ENCODE results near the gene WBP2.

DNA sequence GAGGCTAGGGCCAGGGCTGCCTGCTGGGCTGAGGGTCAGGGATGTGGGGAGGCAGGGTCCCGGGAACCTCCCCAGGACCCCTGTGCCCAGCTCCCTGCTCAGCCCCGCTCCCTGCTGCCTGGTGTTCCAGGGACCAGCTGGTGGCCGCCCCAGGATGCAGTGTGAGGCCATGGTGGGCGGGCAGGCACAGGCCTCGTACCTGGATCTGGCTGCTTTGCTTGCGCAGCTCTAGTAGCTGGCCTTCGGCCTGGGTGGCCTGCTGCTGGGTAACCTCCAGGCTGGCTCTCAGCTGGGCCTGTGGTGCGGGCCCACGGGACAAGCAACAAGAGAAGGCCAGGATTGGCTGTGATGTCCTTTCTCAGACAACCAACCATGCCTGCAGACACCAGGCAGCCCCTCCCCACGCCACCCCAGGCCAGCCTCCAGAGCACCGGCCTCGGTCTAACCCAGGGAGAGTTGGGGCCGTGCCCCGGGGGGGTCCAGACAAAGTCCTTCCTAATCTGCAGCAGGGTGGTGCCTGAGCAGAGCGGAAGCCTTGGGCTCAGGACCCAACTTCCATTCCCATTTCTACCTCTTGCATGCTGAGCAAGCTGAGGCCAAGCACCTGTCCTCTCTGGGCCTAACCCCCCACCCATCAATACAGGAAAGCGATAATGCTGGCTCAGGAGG, 37.6 kb upstream of the WBP2 start:
- TF ChIP-seq MYC (IDR thresholded peaks at IDR 0.05; ENCODE audit: low read depth, low read length), result no peak
- TF ChIP-seq, protein P1, sequence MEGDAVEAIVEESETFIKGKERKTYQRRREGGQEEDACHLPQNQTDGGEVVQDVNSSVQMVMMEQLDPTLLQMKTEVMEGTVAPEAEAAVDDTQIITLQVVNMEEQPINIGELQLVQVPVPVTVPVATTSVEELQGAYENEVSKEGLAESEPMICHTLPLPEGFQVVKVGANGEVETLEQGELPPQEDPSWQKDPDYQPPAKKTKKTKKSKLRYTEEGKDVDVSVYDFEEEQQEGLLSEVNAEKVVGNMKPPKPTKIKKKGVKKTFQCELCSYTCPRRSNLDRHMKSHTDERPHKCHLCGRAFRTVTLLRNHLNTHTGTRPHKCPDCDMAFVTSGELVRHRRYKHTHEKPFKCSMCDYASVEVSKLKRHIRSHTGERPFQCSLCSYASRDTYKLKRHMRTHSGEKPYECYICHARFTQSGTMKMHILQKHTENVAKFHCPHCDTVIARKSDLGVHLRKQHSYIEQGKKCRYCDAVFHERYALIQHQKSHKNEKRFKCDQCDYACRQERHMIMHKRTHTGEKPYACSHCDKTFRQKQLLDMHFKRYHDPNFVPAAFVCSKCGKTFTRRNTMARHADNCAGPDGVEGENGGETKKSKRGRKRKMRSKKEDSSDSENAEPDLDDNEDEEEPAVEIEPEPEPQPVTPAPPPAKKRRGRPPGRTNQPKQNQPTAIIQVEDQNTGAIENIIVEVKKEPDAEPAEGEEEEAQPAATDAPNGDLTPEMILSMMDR (IDR thresholded peaks at IDR 0.05; ENCODE audit: low read depth, low read length), result no peak
- TF ChIP-seq POLR2A (IDR thresholded peaks at IDR 0.05; ENCODE audit: extremely low read depth, insufficient read length), result no peak

All from NB4 (cell line).